ENCODE measurements around the gene CCDC69. TPM values are rescaled to one million over a fixed set of nuclear protein-coding genes. Genes with fewer than 3 reads are reported as not detected.
"Not testable (repeated sequence)": the region's sequence is repeated elsewhere in the genome, so short reads cannot be mapped to it uniquely, and the experiment has no call there.

Gene CCDC69
- total RNA-seq, 1 donor from 2014 or later = 45.8 TPM

DNA sequence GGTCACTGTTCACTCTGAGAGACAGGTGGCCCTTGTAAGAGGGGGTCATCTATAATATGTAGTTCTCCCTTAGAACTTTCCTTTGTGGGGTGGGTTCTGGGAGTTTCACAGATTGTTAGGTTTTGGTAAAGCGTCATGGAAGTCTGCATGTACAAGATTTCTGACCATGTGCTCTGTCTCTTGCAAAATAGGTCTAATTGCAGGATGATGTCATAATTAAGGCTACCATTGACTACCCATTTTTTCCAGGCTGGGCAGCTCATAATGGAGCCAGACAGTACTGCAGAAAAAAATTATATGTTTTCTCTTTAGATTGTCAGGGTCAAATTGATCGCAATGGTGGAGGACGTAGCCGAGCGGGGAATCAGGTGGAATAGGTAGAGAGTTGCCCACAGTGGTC is 25.4 kb upstream of the CCDC69 start:
- intact Hi-C loops (cut with DNase I) = no loop called here
- ATAC-seq (no peak), DNase-seq (ENCODE audit: low spot score) (no peak)

DNA sequence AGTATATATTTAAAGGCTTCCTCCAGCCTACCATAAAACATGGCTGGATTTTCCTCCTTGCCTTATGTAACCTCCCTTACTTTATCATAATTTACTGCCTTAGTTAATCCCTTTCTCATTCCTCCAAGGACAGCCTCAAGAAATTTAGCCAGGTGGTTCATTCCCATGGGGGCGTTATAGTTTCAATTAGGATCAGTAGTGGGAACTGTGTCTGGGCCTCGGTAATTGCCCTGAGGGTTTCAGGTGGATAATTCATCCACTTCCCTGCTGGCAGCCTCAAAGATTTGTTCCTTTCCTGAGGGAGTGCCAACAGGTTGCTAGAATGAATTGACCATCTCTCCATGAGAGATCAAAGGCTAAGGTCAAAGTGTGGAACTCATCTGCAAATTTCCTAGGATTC is 24.8 kb upstream of the CCDC69 start:
- no peak for DNase-seq (ENCODE audit: low spot score)
- no peak for ATAC-seq
- intact Hi-C loops (cut with DNase I) = no loop called here

DNA sequence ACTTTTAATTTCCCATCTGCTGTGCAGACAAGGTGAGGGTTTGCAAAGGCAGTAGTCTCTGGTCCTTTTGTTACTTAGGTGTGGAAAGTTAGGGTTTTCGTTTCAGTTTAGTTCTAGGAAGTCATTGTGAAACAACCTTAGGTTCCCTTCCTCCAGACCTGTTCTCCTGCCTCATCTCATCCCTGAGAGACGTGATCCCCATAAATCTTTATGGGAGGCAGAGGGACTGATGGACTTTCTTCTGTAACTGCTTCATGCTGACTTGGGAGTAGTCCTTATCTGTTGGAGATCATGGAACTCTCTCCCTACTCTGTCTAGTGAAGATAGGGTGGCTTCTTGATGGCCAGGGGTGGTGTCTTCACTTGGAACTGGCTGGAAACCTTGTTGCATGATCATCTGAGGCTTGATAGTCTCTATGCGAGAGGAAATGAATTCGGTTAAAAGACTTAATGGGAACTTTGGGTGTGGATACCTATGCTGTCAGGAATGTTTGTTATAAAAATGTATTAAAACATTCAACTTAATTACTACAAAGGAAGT is 21.9 kb upstream of the CCDC69 start:
- intact Hi-C loops (cut with DNase I) = no loop called here
- no peak for DNase-seq (ENCODE audit: low spot score)
- ATAC-seq = no peak

DNA sequence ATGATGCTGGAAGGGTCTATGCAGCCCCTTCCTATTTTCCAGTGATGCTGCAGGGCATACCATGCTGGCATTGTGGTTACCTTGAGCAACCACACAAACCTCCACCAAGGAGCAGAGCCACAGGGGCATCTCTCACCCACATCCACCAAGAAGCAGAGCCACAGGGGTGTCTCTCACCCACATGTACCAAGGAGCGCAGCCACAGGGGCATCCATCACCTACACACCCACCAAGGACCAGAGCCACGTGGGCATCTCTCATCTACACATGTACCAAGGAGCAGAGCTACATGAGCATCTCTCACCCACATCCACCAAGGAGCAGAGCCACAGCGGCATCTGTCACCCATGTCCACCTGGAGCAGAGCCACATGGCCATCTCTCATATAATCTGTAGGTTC is 20.3 kb upstream of the CCDC69 start:
- ATAC-seq (no peak), DNase-seq (ENCODE audit: low spot score) (no peak)
- intact Hi-C loops (cut with DNase I) = no loop called here

DNA sequence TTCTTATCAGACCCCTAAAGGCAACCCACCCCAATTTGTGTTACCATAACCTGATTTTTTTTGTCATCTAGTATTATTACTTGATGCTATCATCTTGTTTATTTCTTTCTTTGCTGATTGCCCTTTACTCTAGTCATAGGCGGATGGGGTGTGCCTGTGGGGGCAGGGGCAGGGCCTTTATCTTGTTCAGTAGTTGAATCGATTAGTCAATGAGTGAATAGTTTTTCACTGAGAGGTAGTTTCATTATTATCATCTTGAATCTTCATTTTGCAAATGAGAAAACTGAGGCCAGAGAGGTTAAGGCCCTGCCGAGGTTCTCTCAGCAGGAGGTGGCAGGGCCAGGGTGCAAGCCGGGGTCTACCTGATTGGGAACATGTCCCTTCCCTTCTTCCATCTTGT is 19.7 kb upstream of the CCDC69 start:
- intact Hi-C loops (cut with DNase I) = no loop called here
- DNase-seq (ENCODE audit: low spot score) (no peak), ATAC-seq (no peak)

DNA sequence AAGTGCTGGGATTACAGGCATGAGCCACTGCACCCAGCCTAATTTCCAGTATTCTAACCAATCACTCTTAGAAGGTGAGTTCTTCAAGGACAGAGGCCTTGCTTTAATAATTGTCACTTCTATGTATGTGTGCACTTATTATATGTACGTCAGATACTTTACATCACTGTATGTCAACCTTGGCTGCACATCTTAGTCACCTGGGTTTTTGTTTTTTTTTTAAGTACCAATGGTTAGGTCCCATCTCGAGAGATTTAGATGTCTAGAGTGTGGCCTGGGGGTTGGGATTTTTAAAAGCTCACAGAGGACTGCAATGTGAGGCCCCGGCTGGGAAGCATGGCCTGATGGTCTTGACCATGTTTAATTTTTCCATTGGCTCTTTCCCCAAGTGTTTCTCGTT is 19.2 kb upstream of the CCDC69 start:
- DNase-seq (ENCODE audit: low spot score) (no peak), ATAC-seq (no peak)
- intact Hi-C loops (cut with DNase I) = no loop called here

DNA sequence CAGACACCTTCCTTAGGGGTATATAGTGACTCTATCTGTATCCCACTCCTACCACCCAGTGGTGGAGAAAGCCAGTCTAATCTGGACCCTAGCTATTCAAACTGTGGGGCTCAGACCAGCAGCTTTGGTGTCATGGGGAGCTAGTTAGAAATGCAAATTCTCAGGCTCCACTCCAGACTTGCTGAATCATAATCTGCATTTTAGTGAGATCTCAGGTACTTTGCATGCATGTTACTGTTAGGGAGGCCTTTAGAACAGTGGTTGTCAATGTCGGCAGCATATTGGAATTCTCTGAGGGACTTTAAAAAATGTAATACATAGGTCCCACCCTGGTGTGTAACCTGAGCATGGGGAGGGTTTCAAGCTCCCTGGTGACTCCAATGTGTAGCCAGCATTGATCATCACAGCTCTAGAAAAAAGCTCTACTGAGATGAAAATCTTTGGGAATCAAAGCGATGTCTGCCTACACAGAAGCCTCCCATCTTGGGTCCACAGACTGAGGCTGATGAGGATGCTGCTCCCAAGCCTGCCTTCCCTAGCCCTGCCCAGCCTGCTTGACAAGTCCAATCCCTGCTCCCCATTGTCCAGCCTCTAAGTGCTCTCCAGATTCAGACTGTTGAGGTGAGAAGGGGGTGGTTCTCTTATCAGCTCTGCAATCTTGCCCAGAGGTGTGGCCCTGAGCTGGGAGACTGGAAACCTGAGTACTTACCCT is 17.2 kb upstream of the CCDC69 start:
- ATAC-seq (no peak), DNase-seq (ENCODE audit: low spot score) (no peak)

DNA sequence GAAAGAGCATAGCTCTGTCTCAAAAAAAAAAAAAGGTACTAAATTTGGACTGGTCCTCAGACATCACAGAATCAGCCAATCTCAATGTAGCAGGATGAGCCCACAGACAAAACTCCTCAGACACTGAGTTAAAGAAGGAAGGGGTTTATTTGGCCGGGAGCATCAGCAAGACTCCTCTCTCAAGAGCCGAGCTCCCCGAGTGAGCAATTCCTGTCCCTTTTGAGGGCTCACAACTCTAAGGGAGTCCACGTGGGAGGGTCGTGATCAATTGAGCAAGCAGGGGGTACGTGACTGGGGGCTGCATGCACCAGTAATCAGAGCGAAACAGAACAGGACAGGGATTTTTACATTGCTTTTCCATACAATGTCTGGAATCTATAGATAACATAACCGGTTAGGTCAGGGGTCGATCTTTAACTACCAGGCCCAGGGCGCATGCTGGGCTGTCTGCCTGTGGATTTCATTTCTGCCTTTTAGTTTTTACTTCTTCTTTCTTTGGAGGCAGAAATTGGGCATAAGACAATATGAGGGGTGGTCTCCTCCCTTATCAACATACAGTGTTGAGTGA is 16.5 kb upstream of the CCDC69 start:
- intact Hi-C loops (cut with DNase I); DNase-seq (ENCODE audit: low spot score); ATAC-seq: not testable (repeated sequence)

More for the DNA sequence above, 17.2 kb upstream of the CCDC69 start:
- intact Hi-C loops (cut with DNase I) = no loop called here

DNA sequence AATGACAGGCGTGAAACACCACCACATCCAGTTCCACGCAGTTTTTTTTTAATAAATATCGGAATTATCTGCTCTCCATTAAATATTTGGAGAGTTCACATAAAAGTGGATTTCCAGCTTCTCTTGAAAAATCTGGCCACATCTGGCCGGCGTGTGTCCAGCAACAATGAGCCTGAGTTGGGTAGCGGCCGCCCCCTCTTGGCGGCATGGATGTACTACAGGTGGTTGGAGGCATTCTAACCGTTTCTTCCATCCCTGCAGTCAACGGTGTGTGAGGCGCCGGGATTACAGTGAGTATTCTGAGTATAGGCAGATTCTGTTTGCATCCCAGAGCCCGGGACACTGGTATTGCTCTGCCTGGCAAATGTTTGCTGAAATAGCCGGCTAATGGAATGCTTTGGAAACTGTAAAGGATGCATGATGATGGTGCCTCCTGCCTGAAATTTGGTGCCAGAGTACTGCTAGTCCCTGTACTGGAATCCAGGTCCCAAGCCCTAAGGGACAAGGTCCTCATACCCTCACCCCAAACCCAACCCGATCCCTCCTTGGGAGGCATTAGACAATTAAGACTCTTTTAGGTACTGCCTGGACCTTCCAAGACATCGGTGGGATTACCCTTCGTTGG is 15.5 kb upstream of the CCDC69 start:
- DNase-seq (ENCODE audit: low spot score) (peak; percentile 91), ATAC-seq (peak; percentile 62)
- intact Hi-C loops (cut with DNase I) = no loop called here

DNA sequence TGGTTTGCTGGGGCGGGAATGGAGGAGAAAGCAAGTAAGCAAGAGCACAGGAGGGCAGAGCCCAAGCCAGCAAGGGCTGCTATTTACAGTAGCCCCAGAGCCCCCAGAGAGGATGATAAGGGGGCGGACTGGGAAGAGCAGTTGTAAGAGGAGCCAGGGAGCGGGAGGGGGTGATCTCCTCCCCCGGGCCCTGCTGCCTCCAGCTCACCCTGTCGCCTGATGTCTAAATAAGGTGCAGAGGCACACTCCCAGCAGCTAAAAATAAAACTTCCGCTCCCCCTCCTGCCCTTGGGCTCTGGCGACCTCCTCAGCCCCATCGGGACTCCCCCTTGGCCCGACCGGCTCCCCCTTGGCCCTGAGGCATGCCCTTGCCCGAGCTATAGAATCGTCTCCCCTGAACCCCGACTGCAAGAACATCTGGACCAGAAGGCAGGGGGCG is 14.4 kb upstream of the CCDC69 start:
- intact Hi-C loops (cut with DNase I) = no loop called here
- DNase-seq (ENCODE audit: low spot score) (no peak), ATAC-seq (peak; percentile 50)

DNA sequence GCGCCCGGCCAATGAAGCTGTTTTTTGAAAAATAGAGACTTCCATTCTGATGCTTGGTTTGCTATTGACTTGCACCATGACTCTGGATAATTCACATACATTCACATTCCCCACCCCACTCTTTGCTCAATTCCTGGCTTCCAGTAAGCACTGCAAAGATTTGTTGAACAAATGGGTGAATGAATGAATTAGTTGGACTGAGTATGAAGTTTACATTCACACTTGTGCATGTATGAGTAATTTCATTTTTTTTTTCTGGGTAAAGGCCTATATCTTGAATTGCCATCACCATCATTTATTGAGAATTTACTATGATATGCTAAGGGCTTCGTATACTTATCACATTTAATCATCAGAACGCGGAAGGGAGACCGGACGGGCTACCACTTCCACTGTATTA is 13.8 kb upstream of the CCDC69 start:
- intact Hi-C loops (cut with DNase I) = no loop called here
- DNase-seq (ENCODE audit: low spot score) = no peak
- ATAC-seq = no peak

DNA sequence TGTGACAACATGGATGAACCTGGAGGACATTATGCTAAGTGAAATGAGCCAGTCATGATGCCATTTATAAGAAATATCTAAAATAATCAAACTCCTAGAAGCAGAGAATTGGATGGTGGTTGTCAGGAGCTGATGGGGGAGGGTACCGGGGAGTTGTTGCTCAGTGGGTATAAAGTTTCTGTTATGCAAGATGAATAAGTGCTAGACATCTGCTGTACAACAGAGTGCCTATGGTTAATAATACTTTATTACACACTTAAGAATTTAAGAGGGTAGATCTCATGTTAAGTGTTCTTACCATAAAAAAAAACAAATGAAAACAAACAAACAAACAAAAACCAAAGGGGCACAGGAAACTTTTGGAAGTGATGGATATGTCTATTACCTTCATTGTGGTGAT is 13.0 kb upstream of the CCDC69 start:
- intact Hi-C loops (cut with DNase I) = no loop called here
- DNase-seq (ENCODE audit: low spot score) (no peak), ATAC-seq (no peak)

DNA sequence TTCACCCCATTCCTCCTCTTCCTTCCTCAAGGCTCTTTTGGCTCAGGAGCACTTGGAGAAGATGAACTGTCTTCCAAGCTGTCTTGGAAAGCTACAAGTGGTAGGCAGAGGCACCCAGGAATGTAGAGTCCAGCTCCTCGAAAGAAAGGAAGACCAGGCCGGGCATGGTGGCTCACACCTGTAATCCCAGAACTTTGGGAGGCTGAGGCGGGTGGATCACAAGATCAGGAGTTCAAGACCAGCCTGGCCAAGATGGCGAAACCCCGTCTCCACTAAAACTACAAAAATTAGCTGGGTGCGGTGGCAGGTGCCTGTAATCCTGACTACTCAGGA is 11.3 kb upstream of the CCDC69 start:
- intact Hi-C loops (cut with DNase I); DNase-seq (ENCODE audit: low spot score); ATAC-seq: not testable (repeated sequence)

DNA sequence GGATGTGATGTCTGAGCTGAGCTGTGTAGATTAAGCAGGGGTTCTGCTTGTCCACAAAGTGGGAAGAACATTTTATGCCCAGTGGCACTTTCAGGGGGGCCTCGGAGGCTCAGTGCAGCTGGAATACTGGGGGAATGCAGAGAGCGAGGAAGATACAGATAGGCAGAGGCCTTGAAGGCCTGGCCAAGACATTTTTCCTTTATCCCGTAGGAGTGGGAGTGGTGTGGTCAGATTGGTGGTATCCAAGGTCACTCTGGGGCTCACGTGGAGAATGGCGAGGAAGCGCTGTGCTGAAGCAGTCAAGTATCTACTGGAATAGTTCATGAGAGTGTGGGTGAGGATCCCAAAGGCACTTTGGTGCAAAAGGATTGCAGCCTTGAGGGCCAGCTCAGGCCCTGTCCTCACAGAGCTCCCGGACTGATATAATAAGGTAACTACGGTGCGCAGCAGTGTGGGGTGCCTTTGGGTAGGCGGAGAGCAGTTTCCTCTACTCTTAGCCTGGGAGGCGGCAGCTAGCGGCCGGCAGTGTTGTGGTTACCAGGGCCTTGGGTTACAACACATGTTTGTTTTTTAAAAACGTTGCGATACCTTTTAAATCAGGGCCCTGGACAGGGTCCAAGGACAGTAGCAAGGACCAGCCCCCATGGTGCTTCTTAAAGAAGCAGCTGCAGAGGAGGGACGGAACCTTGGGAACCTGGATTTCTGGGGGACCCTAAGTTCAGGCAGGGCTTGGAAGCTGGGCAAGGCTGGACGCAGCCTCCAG is 10.8 kb upstream of the CCDC69 start:
- DNase-seq (ENCODE audit: low spot score) (peak; percentile 77), ATAC-seq (peak; percentile 95)
- intact Hi-C loops (cut with DNase I) = no loop called here

DNA sequence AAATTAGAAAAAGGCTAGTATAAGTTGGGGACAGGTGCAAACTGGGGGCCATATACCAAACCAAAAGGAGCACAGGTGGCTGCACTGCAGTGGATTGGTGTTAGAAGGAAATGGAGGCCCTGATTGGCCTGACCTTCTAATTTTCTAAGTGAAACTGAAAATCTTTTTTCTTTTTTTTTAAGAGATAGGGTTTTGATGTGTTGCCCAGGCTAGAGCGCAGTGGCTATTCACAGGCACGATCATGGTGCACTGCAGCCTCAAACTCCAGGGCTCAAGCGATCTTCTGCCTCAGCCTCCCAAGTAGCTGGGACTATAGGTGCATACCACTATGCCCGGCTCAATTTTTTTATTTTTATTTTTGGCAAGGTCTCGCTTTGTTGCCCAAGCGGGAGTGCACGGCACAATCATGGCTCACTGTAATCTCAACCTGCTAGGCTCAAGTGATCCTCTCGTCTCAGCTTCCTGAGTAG is 9.8 kb upstream of the CCDC69 start:
- intact Hi-C loops (cut with DNase I) = no loop called here
- ATAC-seq (no peak), DNase-seq (ENCODE audit: low spot score) (no peak)

DNA sequence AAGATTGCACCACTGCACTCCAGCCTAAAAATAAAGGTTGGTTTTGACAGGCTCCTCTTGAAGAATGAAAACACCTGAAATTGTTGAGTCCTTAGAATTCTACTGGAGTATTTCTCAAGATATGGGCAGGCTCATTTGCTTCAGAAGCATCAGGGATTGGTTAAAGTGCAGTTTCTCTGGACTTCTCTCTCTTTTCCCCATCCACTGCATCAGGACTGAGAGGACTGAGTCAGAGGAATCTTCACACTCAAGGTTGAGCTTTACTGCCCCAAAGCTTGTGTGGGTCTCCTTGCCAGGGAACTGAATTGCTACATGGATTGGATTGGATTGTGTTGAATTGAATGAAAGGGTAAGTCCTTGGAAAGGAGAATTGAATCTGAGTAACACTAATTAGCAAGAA is 7.5 kb upstream of the CCDC69 start:
- DNase-seq (ENCODE audit: low spot score) = no peak
- ATAC-seq = no peak
- intact Hi-C loops (cut with DNase I) = no loop called here

DNA sequence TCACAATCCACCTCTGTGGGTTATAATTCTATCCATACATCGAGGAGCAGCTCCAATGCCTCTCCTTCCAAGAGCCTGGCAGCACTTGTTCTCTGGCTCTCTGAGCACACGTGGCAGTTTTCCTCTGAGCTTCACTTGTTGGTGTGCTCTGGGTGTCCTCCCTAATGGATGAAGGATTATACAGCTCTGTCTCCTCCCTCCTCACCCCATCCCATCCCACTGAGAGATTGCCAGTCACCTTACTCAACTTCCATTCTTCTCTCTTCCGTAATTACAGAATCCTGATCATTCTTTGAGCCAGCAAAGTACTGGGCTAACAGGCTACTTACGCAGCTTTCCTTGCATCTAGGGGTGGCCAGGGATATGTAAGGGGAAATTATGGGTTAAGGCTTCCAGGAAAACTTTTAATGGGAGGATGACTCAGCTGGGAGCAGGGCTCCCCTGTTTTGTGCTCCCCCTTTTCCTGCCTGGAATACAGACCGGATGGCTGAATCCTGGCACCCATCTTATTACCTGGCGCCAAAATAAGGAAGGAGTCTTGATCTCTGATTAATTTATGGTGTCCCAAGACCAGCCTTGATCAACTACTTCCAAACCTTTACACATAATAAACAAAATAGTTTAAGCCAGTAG is 6.3 kb upstream of the CCDC69 start:
- DNase-seq (ENCODE audit: low spot score) (no peak), ATAC-seq (no peak)
- intact Hi-C loops (cut with DNase I) = no loop called here

DNA sequence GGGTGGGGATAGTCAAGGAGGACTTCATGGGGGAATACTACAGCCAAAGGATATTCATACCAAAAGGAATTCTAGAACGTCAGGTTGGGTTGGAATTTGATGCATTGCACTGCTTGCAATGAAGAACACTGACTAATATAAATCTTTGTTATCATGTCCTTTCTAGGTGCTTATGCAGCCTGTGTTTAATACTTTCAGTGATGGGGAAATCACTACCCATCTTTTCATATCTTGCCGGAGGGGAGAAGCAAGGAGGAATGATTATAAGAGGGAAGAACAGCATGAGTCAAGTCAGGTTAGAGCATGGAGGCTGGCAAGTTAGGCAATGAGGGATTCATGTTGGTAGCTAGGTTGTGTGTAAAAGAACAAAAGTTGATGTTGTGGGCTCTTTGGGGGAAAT is 5.1 kb upstream of the CCDC69 start:
- DNase-seq (ENCODE audit: low spot score) = no peak
- no peak for ATAC-seq
- intact Hi-C loops (cut with DNase I) = no loop called here

DNA sequence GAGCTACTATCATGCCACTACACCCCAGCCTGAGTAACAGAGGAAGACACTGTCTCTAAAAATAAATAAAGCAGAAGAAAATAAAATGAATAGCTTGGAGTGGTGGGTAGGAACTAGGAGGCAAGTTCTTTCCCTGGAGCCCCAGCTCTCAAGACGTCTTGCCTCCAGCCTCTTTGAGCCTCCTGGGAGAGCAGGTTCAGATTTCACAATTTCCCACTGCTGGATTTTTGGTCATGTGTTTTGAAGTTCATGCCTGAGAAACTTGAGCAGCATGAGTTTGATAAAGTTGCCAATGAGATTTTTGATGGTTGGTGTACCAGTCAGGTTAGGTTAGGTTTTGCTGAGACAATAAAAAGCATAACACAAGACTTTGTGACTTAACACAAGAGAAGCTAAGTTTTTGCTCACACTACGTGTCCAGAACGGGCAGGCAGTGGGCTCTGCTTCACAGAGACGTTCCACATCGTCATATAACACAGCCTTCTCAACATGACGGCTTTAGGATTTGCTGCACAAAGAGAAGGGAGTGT is 4.1 kb upstream of the CCDC69 start:
- ATAC-seq (no peak), DNase-seq (ENCODE audit: low spot score) (no peak)

More for the DNA sequence above, 4.1 kb upstream of the CCDC69 start:
- intact Hi-C loops (cut with DNase I) = no loop called here

Data from sciatic nerve (tissue), 2 donors.